GM23338 (cell line): ENCODE measurements around the gene CIB1. TPM values are rescaled to one million over a fixed set of nuclear protein-coding genes. Genes with fewer than 3 reads are reported as not detected.
A peak's percentile ranks its signal among the peaks of the same experiment; 100 is the strongest.

Experiments used
- ATAC-seq: fragments of 200-7000 bp; cut with Tn5 transposase; 3 replicates; pipeline ENCODE4 v1.9.1; 2020
- DNase-seq: peaks from one replicate; pipeline ENCODE4 v3.0.0-alpha.2; 2015; ENCODE audit warnings: low spot score
- H2AFZ ChIP-seq: fragments of 200-600 bp; sonication (generic); 2 replicates; pipeline ENCODE4 v1.8.0; 2016; ENCODE audit warnings: antibody characterized with exemption, mild to moderate bottlenecking, moderate library complexity
- H3F3A ChIP-seq: fragments of 200-600 bp; sonication (generic); replicated peaks from 2 replicates; pipeline ENCODE4 v1.8.0; 2017; ENCODE audit warnings: antibody characterized with exemption, mixed run types, low read depth
- H3K27ac ChIP-seq: fragments of 200-600 bp; sonication (generic); 2 replicates; pipeline ENCODE4 v1.6.1; 2016; ENCODE audit warnings: low read depth
- H3K27me3 ChIP-seq: fragments of 200-600 bp; sonication (generic); 2 replicates; pipeline ENCODE4 v1.8.0; 2016; ENCODE audit warnings: mild to moderate bottlenecking, mixed run types, moderate library complexity; ENCODE audit not compliant: insufficient read depth
- H3K36me3 ChIP-seq: fragments of 200-600 bp; sonication (generic); 2 replicates; pipeline ENCODE4 v1.8.0; 2016; ENCODE audit warnings: mild to moderate bottlenecking; ENCODE audit not compliant: insufficient read depth
- H3K4me1 ChIP-seq: fragments of 200-600 bp; sonication (generic); 2 replicates; pipeline ENCODE4 v1.8.0; 2016; ENCODE audit warnings: mild to moderate bottlenecking, moderate library complexity; ENCODE audit not compliant: insufficient read depth
- H3K4me2 ChIP-seq: fragments of 200-600 bp; sonication (generic); 2 replicates; pipeline ENCODE4 v1.7.1; 2017; ENCODE audit warnings: mixed run types
- H3K4me3 ChIP-seq: fragments of 200-600 bp; sonication (generic); 2 replicates; pipeline ENCODE4 v1.6.1; 2016; ENCODE audit warnings: mixed run types
- H3K79me2 ChIP-seq: fragments of 200-600 bp; sonication (generic); replicated peaks from 2 replicates; pipeline ENCODE4 v1.8.0; 2017; ENCODE audit warnings: mild to moderate bottlenecking; ENCODE audit not compliant: insufficient read depth
- H3K9me2 ChIP-seq: fragments of 200-600 bp; sonication (generic); 2 replicates; pipeline ENCODE4 v1.8.0; 2017; ENCODE audit not compliant: insufficient read depth
- H4K20me1 ChIP-seq: fragments of 200-600 bp; sonication (generic); replicated peaks from 2 replicates; pipeline ENCODE4 v1.8.0; 2017; ENCODE audit warnings: mild to moderate bottlenecking; ENCODE audit not compliant: insufficient read depth
- H3K27ac Mint-ChIP-seq: 2 replicates; pipeline ENCODE4 v1.8.0; 2020; ENCODE audit warnings: inconsistent platforms, mild to moderate bottlenecking, moderate library complexity, mixed read lengths
- H3K27me3 Mint-ChIP-seq: 3 replicates; pipeline ENCODE4 v1.8.0; 2022; ENCODE audit warnings: low read depth, mild to moderate bottlenecking, moderate library complexity, mixed read lengths, inconsistent platforms; ENCODE audit not compliant: insufficient read depth, poor library complexity
- H3K36me3 Mint-ChIP-seq: 3 replicates; pipeline ENCODE4 v1.8.0; 2021; ENCODE audit warnings: low read depth, mild to moderate bottlenecking, inconsistent platforms, moderate library complexity, mixed read lengths
- H3K4me1 Mint-ChIP-seq: 3 replicates; pipeline ENCODE4 v1.8.0; 2020; ENCODE audit warnings: mild to moderate bottlenecking, inconsistent platforms, mixed read lengths
- H3K4me3 Mint-ChIP-seq: 3 replicates; pipeline ENCODE4 v1.8.0; 2021; ENCODE audit warnings: moderate library complexity, mild to moderate bottlenecking, inconsistent platforms, mixed read lengths
- H3K9me3 Mint-ChIP-seq: 3 replicates; pipeline ENCODE4 v1.8.0; 2020; ENCODE audit warnings: moderate library complexity, mild to moderate bottlenecking, inconsistent platforms, mixed read lengths
- CREB1 ChIP-seq: fragments of 250-450 bp; sonication (Bioruptor Pico); IDR thresholded peaks from 2 replicates; pipeline ENCODE4 v1.5.0; 2020; ENCODE audit warnings: low read depth, mild to moderate bottlenecking, moderate library complexity
- CTCF ChIP-seq, 2 experiments: fragments of 200-600 bp in 1 of 2; sonication (generic) in 1 of 2; conservative IDR thresholded peaks; 2 replicates each; pipeline versions ENCODE4 v1.5.1 to v1.6.1; 2016 to 2017; ENCODE audit warnings: antibody characterized with exemption in 2 of 2, low read depth in 2 of 2, mild to moderate bottlenecking in 2 of 2, moderate library complexity in 1 of 2
- ETS1 ChIP-seq: IDR thresholded peaks from 2 replicates; pipeline ENCODE4 v1.6.1; 2016; ENCODE audit warnings: antibody characterized with exemption
- EZH2 ChIP-seq: fragments of 200-600 bp; sonication (generic); IDR thresholded peaks from one replicate; pipeline ENCODE4 v1.8.0; 2017; ENCODE audit warnings: antibody characterized with exemption, mild to moderate bottlenecking, low read depth; ENCODE audit not compliant: unreplicated experiment
- EZH2phosphoT487 ChIP-seq: fragments of 200-600 bp; sonication (generic); IDR thresholded peaks from one replicate; pipeline ENCODE4 v1.8.1; 2018; ENCODE audit warnings: antibody characterized with exemption; ENCODE audit not compliant: unreplicated experiment
- JUNB ChIP-seq: IDR thresholded peaks from one replicate; pipeline ENCODE4 v1.6.1; 2016; ENCODE audit warnings: antibody characterized with exemption; ENCODE audit not compliant: unreplicated experiment
- NANOG ChIP-seq: IDR thresholded peaks from 2 replicates; pipeline ENCODE4 v1.6.1; 2016; ENCODE audit warnings: antibody characterized with exemption, borderline replicate concordance
- POLR2AphosphoS5 ChIP-seq: IDR thresholded peaks from 2 replicates; pipeline ENCODE4 v1.6.1; 2016; ENCODE audit warnings: antibody characterized with exemption, low read depth
- REST ChIP-seq: IDR thresholded peaks from one replicate; pipeline ENCODE4 v1.6.1; 2018; ENCODE audit warnings: antibody characterized with exemption; ENCODE audit not compliant: unreplicated experiment
- STAT1 ChIP-seq: IDR thresholded peaks from one replicate; pipeline ENCODE4 v1.6.1; 2016; ENCODE audit warnings: antibody characterized with exemption; ENCODE audit not compliant: unreplicated experiment
- ZNF114 ChIP-seq: fragments of 250-450 bp; sonication (Bioruptor Pico); IDR thresholded peaks from 2 replicates; pipeline ENCODE4 v1.5.0; 2020; ENCODE audit warnings: mild to moderate bottlenecking, moderate library complexity
- ZNF331 ChIP-seq: fragments of 250-450 bp; sonication (Bioruptor Pico); IDR thresholded peaks from 2 replicates; pipeline ENCODE4 v1.5.0; 2020; ENCODE audit warnings: low read depth, mild to moderate bottlenecking, moderate library complexity
- polyA plus RNA-seq: library from polyadenylated mRNA; unstranded; fragments of >200 nt; fragmentation: Nextera tagmentation; extraction: Ambion mirVana; gene quantifications from 2 replicates; pipeline ENCODE4 v1.2.1, GENCODE V29; 2016
- total RNA-seq: library from RNA; depleted of rRNA; stranded (reverse); fragments of >200 nt; shearing (Covaris generic); gene quantifications from 2 replicates; pipeline ENCODE4 v1.2.3, GENCODE V29; 2014
- TF ChIP-seq, protein P1 (sequence below): fragments of 250-450 bp; sonication (Bioruptor Pico); IDR thresholded peaks from 2 replicates; pipeline ENCODE4 v1.5.0; 2020; ENCODE audit warnings: mild to moderate bottlenecking, moderate library complexity

The CIB1 gene
- total and polyA plus RNA-seq, 2 experiments from 2014 or later: 9.8 to 35.9 TPM

DNA sequence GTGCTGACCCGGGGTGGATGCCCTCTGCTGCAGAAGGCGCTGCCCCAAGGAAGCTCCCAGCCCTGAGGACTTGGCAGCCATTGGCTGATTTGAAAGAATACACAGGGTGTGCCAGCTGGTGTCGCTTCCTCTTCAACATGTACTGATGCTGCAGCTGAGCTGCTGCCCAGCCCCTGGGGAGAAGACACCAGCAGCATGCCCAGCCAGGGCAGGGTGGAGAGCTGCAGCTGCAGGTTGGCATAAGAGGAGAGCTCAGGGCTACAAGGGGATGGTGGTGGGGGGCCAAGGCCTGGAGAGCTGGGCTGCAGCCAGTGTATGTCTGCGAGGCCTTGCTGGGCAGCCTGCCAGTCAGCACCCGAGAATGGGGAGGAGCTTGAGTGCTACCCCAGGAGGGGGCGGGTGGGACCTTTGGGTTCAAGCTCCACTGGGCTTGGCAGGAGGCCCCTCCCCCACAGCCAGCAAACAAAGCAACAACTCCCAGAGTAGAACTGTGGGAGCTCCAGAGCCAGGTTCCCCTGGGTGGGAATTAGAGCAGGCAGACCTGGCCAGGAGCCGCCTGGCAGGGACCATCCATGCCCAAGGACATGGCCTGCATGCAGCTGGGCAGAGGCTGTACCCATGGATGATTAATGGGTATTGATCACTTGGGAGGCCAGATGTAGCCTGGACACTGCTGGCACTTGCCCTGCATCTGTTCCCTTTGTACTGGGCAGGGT lies 41.8 kb downstream of the CIB1 start:
- Histone ChIP-seq H3K4me3 (no peak overlapping the region), H3K9me2 (no peaks in the 10 kb centered on the region), H3K36me3 (no peaks in the 10 kb centered on the region), H3K27me3 (no peaks in the 10 kb centered on the region), H3F3A (no peaks in the 10 kb centered on the region), H3K4me2 (no peak overlapping the region), H4K20me1 (no peaks in the 10 kb centered on the region), H3K79me2 (no peaks in the 10 kb centered on the region), H2AFZ (no peak overlapping the region), H3K27ac (no peak overlapping the region), H3K4me1 (no peaks in the 10 kb centered on the region)
- H3K9me3 Mint-ChIP-seq: no peaks in the 10 kb centered on the region
- DNase-seq (no peak), ATAC-seq (peak; percentile 66)
- no peak overlapping the region for H3K27ac Mint-ChIP-seq
- H3K27me3 Mint-ChIP-seq: peaks cover 10% of the 10 kb centered on the region
- H3K4me1 Mint-ChIP-seq: peaks cover 18% of the 10 kb centered on the region
- TF ChIP-seq EZH2 (no peak), REST (no peak), JUNB (no peak), CREB1 (CRISPR knock-in tag) (no peak), ZNF114 (CRISPR knock-in tag) (no peak), ZNF331 (no peak), POLR2AphosphoS5 (no peak), STAT1 (no peak), ETS1 (no peak), EZH2phosphoT487 (no peak), NANOG (no peak), CTCF (conservative IDR thresholded peaks at IDR 0.05; ENCODE audit: low read depth in 2 of 2) (no peak)
- TF ChIP-seq, protein P1, sequence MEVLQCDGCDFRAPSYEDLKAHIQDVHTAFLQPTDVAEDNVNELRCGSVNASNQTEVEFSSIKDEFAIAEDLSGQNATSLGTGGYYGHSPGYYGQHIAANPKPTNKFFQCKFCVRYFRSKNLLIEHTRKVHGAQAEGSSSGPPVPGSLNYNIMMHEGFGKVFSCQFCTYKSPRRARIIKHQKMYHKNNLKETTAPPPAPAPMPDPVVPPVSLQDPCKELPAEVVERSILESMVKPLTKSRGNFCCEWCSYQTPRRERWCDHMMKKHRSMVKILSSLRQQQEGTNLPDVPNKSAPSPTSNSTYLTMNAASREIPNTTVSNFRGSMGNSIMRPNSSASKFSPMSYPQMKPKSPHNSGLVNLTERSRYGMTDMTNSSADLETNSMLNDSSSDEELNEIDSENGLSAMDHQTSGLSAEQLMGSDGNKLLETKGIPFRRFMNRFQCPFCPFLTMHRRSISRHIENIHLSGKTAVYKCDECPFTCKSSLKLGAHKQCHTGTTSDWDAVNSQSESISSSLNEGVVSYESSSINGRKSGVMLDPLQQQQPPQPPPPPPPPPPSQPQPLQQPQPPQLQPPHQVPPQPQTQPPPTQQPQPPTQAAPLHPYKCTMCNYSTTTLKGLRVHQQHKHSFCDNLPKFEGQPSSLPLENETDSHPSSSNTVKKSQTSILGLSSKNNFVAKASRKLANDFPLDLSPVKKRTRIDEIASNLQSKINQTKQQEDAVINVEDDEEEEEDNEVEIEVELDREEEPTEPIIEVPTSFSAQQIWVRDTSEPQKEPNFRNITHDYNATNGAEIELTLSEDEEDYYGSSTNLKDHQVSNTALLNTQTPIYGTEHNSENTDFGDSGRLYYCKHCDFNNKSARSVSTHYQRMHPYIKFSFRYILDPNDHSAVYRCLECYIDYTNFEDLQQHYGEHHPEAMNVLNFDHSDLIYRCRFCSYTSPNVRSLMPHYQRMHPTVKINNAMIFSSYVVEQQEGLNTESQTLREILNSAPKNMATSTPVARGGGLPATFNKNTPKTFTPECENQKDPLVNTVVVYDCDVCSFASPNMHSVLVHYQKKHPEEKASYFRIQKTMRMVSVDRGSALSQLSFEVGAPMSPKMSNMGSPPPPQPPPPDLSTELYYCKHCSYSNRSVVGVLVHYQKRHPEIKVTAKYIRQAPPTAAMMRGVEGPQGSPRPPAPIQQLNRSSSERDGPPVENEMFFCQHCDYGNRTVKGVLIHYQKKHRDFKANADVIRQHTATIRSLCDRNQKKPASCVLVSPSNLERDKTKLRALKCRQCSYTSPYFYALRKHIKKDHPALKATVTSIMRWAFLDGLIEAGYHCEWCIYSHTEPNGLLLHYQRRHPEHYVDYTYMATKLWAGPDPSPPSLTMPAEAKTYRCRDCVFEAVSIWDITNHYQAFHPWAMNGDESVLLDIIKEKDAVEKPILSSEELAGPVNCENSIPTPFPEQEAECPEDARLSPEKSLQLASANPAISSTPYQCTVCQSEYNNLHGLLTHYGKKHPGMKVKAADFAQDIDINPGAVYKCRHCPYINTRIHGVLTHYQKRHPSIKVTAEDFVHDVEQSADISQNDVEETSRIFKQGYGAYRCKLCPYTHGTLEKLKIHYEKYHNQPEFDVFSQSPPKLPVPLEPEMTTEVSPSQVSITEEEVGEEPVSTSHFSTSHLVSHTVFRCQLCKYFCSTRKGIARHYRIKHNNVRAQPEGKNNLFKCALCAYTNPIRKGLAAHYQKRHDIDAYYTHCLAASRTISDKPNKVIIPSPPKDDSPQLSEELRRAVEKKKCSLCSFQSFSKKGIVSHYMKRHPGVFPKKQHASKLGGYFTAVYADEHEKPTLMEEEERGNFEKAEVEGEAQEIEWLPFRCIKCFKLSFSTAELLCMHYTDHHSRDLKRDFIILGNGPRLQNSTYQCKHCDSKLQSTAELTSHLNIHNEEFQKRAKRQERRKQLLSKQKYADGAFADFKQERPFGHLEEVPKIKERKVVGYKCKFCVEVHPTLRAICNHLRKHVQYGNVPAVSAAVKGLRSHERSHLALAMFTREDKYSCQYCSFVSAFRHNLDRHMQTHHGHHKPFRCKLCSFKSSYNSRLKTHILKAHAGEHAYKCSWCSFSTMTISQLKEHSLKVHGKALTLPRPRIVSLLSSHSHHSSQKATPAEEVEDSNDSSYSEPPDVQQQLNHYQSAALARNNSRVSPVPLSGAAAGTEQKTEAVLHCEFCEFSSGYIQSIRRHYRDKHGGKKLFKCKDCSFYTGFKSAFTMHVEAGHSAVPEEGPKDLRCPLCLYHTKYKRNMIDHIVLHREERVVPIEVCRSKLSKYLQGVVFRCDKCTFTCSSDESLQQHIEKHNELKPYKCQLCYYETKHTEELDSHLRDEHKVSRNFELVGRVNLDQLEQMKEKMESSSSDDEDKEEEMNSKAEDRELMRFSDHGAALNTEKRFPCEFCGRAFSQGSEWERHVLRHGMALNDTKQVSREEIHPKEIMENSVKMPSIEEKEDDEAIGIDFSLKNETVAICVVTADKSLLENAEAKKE (CRISPR knock-in tag): no peak
- no peak overlapping the region for H3K4me3 Mint-ChIP-seq
- no peaks in the 10 kb centered on the region for H3K36me3 Mint-ChIP-seq
